ENCODE data around the gene SP140. TPM values are rescaled to one million over a fixed set of nuclear protein-coding genes. Genes with fewer than 3 reads are reported as not detected.

SP140 gene
- total and polyA plus RNA-seq, 2 experiments from 2014 or later = 0.24 to 0.70 TPM

- no peak overlapping the region for H3K4me3 ChIP-seq
- DNase-seq (ENCODE audit: low spot score) (no peak), ATAC-seq (no peak)
- no peaks in the 10 kb centered on the region for H4K20me1 ChIP-seq (replicated peaks; ENCODE audit: insufficient read depth)
- no peaks in the 10 kb centered on the region for H3K79me2 ChIP-seq (replicated peaks; ENCODE audit: insufficient read depth)
- H3K4me3 Mint-ChIP-seq = no peak overlapping the region
- 0 out of 2 replicates have a peak, but pooled peaks cover 3% of the 10 kb centered on the region for H3K36me3 ChIP-seq (ENCODE audit: insufficient read depth)
- peaks cover 7% of the 10 kb centered on the region; the same call in 2 of the 3 replicates for H3K36me3 Mint-ChIP-seq (ENCODE audit: low read depth)
- no peak overlapping the region for H3K27ac ChIP-seq (ENCODE audit: low read depth)
- H3K27me3 ChIP-seq (ENCODE audit: insufficient read depth) = no peaks in the 10 kb centered on the region
- no peak overlapping the region for H3K4me2 ChIP-seq
- H2AFZ ChIP-seq = no peak overlapping the region
- H3K27me3 Mint-ChIP-seq (ENCODE audit: insufficient read depth, low read depth, poor library complexity) = no peaks in the 10 kb centered on the region
- H3K4me1 ChIP-seq (ENCODE audit: insufficient read depth) = no peaks in the 10 kb centered on the region
- no peaks in the 10 kb centered on the region for H3F3A ChIP-seq (replicated peaks; ENCODE audit: low read depth)
- H3K4me1 Mint-ChIP-seq = no peaks in the 10 kb centered on the region; the same call in 2 of the 3 replicates
- 0 out of 2 replicates have a peak, but pooled peaks cover 6% of the 10 kb centered on the region for H3K9me2 ChIP-seq (ENCODE audit: insufficient read depth)
- H3K9me3 Mint-ChIP-seq = peaks cover 21% of the 10 kb centered on the region; the same call in 2 of the 3 replicates
- TF ChIP-seq JUNB (IDR thresholded peaks at IDR 0.05; ENCODE audit: unreplicated experiment) (no peak), CTCF (conservative IDR thresholded peaks at IDR 0.05; ENCODE audit: low read depth in 2 of 2) (no peak), ETS1 (IDR thresholded peaks at IDR 0.05) (no peak), NANOG (IDR thresholded peaks at IDR 0.05; ENCODE audit: borderline replicate concordance) (no peak), REST (IDR thresholded peaks at IDR 0.05; ENCODE audit: unreplicated experiment) (no peak), CREB1 (CRISPR knock-in tag; IDR thresholded peaks at IDR 0.05; ENCODE audit: low read depth) (no peak), ZNF331 (CRISPR knock-in tag; IDR thresholded peaks at IDR 0.05; ENCODE audit: low read depth) (no peak), EZH2phosphoT487 (IDR thresholded peaks at IDR 0.05; ENCODE audit: unreplicated experiment) (no peak)
- no peak overlapping the region for H3K27ac Mint-ChIP-seq
These were observed 121.5 kb downstream of the SP140 start for GRCh38 chr2:230346921-230347533.

Data from GM23338 (cell line).